Suppressor macrophage (primary cell): ENCODE measurements around the gene PML.
A peak's percentile ranks its signal among the peaks of the same experiment; 100 is the strongest.

ENCODE experiments used
- DNase-seq, 4 experiments: peaks; one replicate each; pipeline ENCODE4 v3.0.0-alpha.2; 2020 to 2022

PML gene

DNA sequence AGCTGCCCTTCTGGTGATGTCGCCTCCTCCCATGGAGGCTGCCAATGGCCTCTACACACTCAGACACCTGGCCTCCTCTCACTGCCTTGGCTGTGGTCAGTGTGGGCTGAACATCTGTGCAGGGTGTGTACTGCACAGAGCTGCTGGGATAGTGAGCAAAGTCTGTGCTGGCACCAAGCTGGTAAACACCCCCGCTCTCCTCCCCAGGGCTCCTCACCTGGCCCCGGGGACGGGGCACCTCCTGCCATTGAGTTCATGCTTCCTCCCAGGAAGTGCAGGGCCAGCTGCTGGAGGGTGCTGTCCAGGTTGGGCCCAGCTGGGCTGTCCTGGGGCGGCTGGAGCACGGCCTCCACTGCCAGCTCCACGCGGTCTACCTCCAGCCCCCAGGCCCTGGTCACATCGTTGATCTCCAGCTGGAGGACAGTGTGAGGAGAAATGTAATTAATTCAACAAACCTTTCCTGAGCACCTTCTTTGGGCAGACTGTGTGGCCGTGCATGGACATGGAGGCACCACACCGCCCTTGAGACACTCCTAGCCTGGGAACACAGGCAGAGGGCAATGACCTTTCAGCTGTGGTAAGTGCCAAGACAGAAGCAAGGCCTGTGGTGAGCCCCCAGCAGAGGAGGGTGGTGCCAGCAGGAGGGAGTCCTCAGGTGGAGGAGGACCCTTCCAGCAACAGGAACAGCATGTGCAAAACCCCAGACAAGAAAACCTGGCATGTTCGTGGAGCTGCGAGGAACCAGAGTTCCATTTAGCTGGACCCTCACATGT lies 9.2 kb upstream of the PML start:
- DNase-seq: no peak

DNA sequence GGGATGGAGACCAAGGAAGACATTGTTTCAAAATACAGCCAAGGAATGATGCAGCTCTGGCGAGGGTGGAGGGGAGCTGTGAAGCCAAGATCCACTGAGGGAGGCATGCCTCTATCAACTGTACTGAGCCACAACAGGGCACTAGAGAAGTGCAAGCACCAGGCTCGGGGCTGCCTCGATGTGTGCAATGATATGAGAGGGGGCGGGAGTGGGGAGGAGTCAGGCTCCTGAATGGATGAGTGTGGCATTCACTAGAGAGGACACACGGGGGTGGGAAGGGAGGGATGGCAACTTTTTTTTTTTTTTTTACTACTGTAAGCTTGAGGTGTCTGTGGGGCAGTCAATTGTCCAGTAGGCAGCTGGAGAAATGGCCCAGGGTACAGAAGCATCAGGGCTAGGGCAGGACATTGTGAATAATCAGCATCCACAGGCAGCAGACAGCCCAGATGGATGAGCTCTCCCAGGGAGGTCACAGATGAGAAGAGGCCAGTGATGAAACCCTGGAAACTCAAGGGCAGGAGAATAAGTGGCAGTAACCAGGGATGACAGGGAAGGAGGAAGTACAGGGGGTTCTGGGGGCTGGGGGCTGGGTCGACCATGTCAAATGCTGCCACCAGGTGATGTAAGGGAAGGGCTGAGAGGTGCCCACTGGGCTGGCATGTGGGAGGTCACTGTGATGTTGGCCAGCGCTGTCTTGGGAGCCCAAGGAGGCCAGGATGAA lies 8.3 kb upstream of the PML start:
- no peak for DNase-seq

DNA sequence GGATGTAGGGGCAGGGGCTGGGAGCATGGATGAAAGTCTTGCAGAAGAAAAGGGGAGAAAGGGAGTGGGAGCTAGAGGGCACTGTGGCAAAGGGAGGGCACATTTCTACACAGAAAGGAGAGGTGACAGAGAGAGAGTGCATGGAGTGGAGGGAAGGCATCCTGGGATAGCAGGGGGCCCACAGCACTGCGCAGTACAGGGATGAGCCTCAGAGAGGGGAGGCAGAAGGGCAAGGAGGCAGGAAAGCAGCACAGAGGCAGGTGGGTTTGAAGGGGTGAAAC lies 7.8 kb upstream of the PML start:
- DNase-seq: no peak

DNA sequence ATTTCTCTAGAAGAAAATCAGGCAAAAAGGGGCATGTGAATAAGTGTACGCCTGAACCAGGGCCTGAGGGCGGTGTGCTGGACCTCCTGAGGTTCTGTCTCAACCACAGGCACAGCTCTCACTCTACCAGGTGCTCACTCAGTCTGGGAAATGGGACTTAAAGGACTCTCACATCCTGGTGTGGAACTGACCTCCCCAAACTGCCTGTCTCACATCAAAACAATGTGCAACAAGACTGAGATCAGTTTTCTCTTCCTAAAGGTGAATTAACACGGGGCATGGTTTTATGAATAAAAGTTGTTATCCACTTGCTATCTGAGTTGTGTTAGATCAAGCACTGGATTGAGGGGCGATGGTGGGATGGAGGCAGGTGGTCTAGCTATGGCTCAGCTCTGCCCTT lies 7.3 kb upstream of the PML start:
- no peak for DNase-seq

DNA sequence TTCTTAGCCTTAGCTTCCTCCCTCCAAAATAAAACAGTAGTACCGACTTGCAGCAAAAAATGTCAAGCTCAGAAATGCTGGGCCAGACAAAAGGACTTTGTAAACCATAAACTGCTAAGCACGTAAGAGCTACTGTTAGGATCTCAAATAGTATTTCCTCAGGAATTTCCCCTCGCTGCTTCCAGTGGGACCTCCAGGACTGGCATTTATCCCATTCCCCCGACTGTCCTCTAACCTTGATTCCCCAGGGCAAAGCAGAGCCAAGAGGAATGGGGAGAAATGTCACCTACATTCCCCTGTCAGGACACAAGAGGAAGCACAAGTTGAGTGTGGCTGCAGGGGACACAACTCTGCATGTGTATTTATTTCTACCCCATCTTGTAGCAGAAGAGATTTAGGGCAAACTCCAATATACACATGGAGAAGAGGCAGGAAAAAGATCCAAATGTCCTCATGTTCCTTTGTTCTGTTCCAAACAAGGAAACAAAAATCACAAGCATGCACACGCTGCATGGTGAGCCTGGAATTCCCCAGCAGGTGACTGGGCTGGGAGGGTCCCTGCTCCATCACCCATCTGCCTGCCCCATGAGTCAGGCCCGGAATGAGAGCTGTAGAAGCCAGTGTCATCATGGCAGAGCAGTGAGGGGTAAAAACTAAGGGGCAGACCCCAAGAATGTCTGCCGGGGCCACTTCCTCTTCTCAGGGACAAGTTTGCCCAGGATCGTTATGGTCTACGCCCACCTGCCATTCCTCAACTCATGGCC lies 6.7 kb upstream of the PML start:
- DNase-seq: no peak

DNA sequence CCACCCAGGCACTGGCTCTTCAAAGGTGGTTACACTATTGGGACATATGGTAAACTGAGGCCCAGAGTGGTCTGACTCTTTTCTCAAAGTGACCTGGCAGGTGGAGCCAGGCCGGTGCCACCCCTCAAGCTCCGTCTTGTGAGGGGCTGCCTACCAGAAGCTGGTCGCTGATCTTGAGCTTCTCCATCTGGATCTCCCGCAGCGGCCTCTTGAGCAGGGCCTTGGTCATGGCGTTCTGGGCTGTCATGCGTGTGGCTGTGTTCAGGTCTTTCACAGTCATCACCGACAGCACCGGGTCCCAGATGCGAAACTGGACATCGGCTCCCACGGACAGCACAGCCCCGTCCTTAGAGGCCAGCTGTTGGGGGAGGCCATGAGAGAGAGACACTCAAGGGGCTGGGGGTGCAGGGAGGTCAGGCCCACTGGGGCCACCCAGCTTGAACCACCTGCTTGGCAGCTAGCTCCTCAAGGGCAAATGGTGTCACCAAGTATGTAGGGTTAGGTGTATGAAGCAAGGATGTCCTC lies 6.0 kb upstream of the PML start:
- no peak for DNase-seq

DNA sequence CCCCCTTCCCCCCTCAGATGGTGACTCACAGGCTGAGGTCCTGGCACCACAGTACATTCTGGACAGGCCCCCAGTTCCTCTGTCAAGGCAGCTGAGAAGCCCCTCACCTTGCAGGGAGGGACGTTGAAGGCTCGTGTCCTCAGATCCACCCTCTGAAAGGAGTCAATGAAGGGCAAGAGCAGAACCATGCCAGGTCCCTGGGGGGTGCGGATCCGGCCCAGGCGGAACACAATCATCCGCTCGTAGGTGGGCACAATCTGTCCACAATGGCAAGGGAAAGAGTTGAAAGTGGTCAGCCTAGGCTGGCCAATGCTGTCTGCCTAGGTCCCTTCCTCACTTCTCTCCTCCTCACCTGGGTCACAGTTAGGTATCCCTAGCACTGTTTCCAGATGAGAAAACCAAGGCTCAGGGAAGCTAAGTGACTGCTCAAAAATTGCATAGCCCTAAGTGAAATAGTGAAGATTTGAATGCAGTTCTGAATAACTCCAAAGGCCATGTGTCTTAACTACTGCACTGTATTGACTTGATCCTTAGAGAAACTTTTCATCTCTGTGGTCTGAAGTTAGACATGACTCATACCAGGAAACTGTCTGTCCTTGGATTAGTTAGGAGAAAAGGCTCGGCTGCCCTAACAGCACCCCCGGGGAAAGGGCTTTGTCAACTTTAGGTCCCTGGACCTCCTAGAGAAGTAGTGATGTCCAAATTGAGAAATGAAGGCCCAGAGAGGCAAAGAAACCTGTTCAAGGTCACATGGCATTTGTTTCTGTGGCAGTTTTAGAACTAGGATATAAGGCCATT lies 5.3 kb upstream of the PML start:
- DNase-seq: no peak

DNA sequence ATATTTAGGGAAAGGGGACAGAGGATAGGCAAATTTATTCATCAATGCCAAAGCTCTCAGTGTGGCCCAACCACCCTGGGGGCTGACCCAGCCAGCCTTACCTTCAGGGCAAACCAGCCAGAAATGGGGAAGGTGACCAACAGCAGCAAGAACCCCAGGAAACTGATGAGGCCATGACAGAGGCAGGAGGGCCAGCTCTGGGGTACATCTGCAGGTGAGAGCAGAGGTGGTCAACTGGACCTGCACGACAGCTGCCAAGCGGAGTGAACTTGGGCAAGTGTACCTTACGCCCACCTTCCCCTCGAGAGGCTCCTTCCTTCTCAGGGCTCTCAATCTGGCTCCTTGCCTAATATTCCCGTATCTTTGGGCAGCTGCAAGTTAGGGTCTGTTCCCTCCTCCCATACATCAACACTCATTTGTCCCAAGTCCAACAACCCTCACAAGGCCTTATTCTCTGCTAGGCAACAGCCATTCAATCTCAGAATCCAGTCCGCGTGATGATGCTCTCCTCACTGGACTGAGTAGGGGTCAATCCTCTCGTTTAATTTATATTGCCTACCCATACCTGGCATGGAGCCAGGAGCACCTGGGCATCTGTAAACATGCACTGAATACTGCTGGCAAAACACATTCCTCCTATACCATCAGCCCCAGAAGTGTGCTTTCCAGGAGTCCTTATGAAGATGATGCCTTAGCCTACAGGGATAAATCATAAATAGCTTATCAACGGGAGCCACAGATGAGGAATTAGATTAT lies 4.1 kb upstream of the PML start:
- DNase-seq: no peak

DNA sequence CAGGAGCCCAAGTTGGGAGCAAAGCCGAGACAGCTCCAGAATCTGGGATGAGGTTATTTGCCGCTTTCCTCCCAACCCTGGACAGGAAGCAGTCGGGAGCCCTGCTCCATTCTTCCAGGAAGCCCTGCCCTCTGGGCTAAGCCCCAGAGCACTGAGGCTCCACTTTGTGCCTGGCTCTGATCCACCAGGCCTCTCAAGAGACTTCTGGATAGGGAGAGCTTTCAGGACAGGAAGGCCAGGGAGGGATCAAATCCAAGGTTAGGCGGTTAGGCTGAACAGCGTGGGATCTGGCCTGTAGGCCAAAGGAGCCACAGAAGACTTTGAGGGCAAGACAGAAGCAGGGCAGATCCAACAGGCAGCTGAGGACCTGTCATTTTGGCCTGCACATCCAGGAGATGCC lies 3.3 kb upstream of the PML start:
- DNase-seq: no peak

DNA sequence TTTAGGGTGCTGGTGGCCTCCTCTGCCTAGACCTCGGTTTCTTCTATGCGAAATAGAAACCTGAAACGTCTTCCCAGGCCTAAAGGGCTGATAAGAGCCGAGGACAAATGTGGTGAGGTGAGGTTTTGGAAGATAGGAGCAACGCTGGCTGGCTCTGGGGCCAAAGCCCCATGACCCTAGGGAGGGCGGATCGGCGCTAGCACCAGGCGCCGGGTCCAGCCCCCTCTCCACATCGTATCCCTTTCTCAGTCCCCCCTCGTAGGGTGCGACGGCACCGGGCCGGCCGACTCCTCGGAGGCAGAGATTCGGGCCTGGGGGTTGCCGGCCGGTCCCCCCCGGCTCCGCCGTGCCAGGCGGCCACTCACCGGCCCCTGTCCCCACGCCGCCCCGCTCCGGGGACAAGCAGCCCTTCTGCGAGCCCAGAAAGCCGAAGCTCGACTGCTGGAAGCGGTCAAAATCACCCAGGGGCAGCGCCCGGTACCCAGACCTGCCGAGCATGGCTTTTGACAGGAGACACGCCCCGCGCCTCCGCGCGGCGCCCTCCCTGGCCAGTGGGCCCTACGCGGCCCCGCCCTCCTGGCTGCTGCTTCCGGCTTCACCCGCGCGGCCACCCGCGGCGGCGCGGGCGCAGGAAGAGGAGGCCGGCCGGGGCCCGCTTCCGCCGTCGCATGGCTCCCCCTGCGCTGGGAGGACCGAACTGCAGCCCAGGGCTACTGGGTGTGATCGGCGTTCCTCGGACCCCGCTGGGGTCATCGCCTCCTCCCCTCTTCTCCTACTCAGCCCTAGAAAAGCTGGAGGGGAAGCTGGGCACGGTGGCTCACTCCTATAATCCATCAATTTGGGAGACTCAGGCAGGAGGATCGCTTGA lies 2.6 kb upstream of the PML start, which contains the start of gene STOML1:
STOML1 (minus strand) TSS at position 570 of the 868 bp plus-strand sequence; CDS start at position 498, 72 bp downstream.
- DNase-seq: peak; percentile 97 to 99 (median 98)

DNA sequence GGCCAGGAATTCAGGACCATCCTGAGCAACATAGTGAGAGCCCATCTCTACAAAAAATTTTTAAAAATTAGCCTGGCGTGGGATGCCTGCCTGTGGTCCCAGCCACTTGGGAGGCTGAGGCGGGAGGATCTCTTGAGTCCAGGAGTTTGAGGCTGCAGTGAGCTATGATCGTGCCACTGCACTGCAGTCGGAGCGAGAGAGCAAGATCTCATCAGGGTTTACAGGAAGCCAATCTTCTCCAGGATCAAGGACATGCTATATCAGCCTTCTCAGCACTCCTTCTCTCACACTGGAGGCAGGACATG lies 2.0 kb upstream of the PML start:
- no peak for DNase-seq

DNA sequence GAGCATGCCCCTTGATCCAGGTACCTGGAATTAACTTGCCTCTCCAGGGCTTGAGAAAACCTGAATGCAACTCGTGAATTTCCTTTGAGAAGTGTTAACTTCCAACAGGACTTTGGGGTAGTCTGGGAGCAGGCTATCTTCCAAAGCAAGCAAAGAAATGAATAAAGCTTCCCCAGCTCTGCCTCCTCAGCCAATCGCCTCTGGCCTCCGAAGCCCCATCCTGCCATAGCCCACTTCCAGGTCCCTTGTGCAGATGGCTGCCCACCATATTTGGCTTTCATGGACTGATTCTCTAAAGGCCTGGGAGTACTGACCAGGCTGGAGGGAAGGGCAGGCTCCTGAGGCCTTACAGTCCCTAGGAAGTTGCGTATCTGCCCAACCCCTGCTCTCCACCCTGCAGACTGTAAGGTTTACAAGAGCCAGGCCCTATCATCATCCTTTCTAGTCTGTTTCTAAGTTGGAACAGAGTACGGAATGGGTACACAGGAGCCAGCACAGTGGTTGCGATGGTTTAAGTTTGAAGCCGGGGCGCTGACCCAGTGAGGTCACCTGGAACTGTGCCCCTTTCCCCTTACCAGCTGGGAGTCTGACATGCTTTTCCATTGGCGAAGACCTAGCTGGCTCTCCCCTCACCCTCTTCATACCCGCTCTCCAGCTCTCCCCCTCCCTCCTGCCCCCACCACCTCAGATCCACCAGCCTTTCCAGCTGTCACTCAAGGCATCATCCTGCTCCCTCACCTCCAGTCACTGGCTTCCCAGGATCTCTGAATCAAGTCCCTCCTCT lies 1.1 kb upstream of the PML start:
- no peak for DNase-seq

DNA sequence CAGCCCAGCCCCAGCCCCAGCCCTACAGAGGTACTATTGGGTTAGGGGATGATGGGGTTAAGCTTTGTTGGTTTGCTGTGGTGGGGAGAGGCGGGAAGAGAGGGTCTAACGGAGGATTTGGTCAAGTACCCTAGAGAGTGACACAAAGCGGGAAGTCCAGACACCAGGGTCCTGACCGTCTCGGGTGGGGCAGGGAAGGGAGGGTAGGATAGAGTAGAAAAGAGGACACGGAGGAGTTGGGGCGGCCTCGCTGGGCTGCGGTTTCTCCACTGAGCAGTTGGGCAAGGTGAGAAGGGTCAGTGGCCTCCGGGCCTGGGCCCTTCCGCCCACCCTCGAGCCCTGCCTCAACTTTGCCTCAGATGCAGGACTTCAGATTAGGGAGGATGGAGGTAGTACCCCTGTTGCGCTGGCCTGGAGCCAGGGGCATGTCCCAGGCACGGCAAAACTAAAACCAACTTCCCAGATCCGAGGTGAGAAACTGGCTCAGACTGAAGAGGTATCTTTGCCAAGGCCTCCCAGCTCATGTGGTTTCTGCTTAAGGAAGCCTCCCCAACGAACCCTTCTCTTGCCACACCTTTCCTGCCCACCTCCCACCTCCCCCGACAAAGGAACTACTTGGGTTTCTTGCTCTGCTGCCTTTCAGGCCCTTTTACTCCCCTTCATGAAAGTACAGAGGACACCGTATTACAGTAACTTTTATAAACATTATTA lies 551 bp downstream of the PML start:
- DNase-seq: peak; percentile 34 to 58 (median 42)

DNA sequence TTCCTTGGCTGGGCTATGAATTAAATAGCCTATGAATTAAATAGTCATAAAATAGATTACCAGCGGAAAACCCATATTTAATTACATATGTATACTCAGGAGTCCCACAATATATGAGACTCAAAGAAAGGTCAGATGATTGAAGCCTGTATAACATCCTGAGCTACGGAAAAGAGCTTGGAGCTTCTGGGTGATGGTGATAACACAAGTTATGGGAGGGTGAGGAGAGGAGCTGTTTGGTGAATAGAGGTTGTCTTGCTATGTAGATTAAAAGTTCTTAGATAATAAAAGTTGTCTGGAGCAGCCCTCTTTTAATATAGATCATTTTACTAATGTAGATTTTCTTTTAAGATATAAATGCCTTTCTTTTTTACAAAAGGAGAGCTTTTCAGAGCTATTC lies 1.8 kb downstream of the PML start:
- no peak for DNase-seq

DNA sequence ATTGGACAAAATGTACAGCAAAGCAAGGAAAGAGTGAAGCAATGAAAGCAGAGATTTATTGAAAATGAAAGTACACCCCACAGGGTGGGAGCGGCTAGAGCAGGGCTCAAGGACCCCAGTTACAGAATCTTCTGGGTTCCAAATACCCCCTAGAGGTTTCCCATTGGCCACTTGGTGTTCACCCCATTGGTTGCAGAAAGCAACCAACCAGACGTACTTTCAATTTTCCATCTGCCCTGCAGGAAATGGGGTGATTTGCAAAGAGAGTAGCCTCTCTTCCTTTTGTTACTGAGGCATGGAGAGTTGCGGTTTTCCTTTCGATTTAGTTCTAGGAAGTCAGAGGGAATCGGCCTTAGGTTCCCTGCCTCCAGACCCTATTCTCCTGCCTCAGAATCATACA lies 2.4 kb downstream of the PML start:
- peak; percentile 66 to 85 (median 78) for DNase-seq

DNA sequence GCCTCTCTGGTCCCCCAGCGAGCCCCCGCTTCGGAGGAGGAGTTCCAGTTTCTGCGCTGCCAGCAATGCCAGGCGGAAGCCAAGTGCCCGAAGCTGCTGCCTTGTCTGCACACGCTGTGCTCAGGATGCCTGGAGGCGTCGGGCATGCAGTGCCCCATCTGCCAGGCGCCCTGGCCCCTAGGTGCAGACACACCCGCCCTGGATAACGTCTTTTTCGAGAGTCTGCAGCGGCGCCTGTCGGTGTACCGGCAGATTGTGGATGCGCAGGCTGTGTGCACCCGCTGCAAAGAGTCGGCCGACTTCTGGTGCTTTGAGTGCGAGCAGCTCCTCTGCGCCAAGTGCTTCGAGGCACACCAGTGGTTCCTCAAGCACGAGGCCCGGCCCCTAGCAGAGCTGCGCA lies 3.5 kb downstream of the PML start:
- no peak for DNase-seq

DNA sequence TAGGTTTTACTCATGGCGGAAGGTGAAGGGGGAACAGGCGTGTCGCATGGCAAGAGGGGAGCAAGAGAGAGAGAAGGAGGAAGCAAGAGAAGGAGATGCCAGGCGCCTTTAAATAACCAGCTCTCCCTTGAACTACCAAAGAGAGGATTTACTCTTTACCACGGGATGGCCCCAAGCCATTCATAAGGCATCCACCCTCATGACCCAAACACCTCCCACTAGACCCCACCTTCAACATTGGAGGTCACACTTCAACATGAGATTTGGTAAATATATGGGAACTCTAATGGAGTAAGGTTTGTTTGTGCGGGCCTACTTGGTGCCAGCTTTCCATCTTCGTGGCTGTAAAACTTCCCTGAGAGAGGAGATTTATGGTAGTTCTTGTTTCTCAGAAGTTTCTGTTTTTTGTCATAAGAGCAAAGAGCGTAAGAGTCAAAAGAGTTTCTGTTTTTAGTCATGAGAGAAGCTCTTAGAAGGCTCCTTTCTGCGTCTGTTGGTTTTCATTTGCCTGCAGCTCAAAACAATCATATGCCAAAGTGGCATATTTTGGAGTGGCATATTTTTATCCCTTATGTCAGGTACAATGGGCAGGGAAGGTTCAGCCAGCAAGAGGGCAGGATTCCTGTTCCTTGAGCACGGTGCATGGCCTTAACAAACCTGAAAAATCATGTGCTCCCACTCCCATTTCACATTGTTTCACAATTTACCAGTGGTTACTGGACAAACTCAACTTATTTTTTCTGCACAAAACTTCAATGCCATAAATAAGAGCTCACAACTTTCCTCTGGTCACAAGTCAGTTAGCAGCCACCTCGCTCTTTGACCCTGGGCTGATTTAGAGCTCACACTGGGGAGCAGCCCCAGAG lies 12.5 kb downstream of the PML start:
- DNase-seq: no peak

DNA sequence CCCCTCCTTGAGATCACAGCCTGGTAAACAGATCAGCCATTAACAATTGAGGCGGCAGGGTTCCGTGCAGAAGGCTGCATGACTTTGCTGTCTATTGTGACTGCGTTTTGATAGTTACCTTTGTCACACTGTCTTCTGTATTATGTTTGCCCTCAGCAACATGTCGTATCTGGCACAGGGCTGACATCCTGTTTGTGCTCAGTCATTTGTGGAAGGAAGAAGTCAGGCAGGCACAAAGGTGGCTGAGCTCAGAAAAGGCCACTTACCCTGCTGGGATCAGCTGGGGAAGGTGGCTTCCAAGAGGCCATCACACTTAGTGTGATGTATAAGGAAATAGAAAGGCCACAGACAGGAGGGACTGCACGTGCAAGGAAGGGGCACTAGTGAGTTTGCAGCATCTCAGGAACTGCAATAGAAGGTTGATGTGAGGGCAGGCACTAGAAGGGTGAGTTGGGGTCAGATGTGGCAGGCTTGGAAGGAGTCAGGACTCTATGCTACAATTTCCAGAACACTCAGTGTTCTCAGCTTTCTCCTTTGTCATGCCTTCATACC lies 13.4 kb downstream of the PML start:
- no peak for DNase-seq
